Activated CD8-positive, alpha-beta memory T cell treated with anti-CD3 and anti-CD28 coated beads, Interleukin-2, amount 10 ng/mL, durations not matched to agents 7 days and 5 days (primary cell): ENCODE measurements around the gene CETP. TPM values are rescaled to one million over a fixed set of nuclear protein-coding genes. Genes with fewer than 3 reads are reported as not detected.
A peak's percentile ranks its signal among the peaks of the same experiment; 100 is the strongest.

Experiments used
- ATAC-seq: fragments of 150-1000 bp; cut with Tn5 transposase; one replicate; pipeline ENCODE4 v1.10.0; 2021; ENCODE audit warnings: moderate library complexity
- CTCF ChIA-PET: fragments of 350-600 bp; sonication (Branson Sonifier 250); formaldehyde crosslinking; loops from one replicate; lab custom pipeline; 2021; ENCODE audit warnings: antibody characterized with exemption; lab: Charles Lee
- DNase-seq: peaks from one replicate; pipeline ENCODE4 v3.0.0-alpha.2; 2020
- H3K27ac Mint-ChIP-seq: one replicate; pipeline ENCODE4 v1.8.0; 2021; ENCODE audit warnings: mild to moderate bottlenecking, mixed read lengths
- H3K27me3 Mint-ChIP-seq: one replicate; pipeline ENCODE4 v1.8.0; 2021; ENCODE audit warnings: mixed read lengths
- H3K36me3 Mint-ChIP-seq: one replicate; pipeline ENCODE4 v1.8.0; 2021; ENCODE audit warnings: mild to moderate bottlenecking, mixed read lengths
- H3K4me1 Mint-ChIP-seq: one replicate; pipeline ENCODE4 v1.8.0; 2021; ENCODE audit warnings: mixed read lengths
- H3K4me3 Mint-ChIP-seq: one replicate; pipeline ENCODE4 v1.8.0; 2021; ENCODE audit warnings: mild to moderate bottlenecking, moderate library complexity, mixed read lengths
- H3K9me3 Mint-ChIP-seq: one replicate; pipeline ENCODE4 v1.8.0; 2022; ENCODE audit warnings: low read depth, mixed read lengths
- total RNA-seq, 2 experiments: library from RNA; stranded (reverse); gene quantifications; one replicate each; pipeline ENCODE4 v1.2.3, GENCODE V29; 2021

Gene CETP
- total RNA-seq = not detected

- Mint-ChIP-seq H3K27me3 (peaks cover 3% of the 10 kb centered on the region), H3K9me3 (no peaks in the 10 kb centered on the region), H3K27ac (no peak within 1 kb of the TSS), H3K4me3 (no peak within 1 kb of the TSS), H3K36me3 (no peaks in the 10 kb centered on the region), H3K4me1 (peaks cover 21% of the 10 kb centered on the region)
- DNase-seq = no peak
- ATAC-seq = no peak
- CTCF ChIA-PET = interaction anchor here (1.3 to 1.4 kb wide), 2 partner anchors 9 to 10 kb away, joined by 4 to 6 read pairs; no protein-coding TSS in a partner anchor
Observed at GRCh38 chr16:56961851-56962281, at the start of gene CETP. Gene CETP (plus strand): TSS chr16:56961950. CDS start chr16:56961980, 30 bp downstream.

- peaks cover 3% of the 10 kb centered on the region for H3K36me3 Mint-ChIP-seq
- ATAC-seq (no peak), DNase-seq (no peak)
- no peak overlapping the region for H3K27ac Mint-ChIP-seq
- H3K27me3 Mint-ChIP-seq = peaks cover 17% of the 10 kb centered on the region
- H3K4me1 Mint-ChIP-seq = peaks cover 36% of the 10 kb centered on the region
- no peak overlapping the region for H3K4me3 Mint-ChIP-seq
- no peaks in the 10 kb centered on the region for H3K9me3 Mint-ChIP-seq
- CTCF ChIA-PET = interaction anchor here (1.0 kb wide), 1 partner anchor 14 kb away, joined by 3 read pairs; no protein-coding TSS in a partner anchor
Observed at GRCh38 chr16:56912746-56913708, 48.7 kb upstream of the CETP start.

GRCh38 chr16:56914896-56915295 lies 46.9 kb upstream of the CETP start:
- Mint-ChIP-seq H3K27ac (no peak overlapping the region), H3K4me3 (no peak overlapping the region), H3K36me3 (peaks cover 3% of the 10 kb centered on the region), H3K9me3 (no peaks in the 10 kb centered on the region), H3K4me1 (peaks cover 41% of the 10 kb centered on the region), H3K27me3 (peaks cover 19% of the 10 kb centered on the region)
- no peak for ATAC-seq
- no peak for DNase-seq
- CTCF ChIA-PET = interaction anchor here (0.9 kb wide), 1 partner anchor 401 kb away, joined by 3 read pairs; no protein-coding TSS in a partner anchor

GRCh38 chr16:56915336-56916119 lies 46.2 kb upstream of the CETP start:
- CTCF ChIA-PET = no interaction called here
- Mint-ChIP-seq H3K4me3 (no peak overlapping the region), H3K9me3 (no peaks in the 10 kb centered on the region), H3K27ac (no peak overlapping the region), H3K4me1 (peaks cover 40% of the 10 kb centered on the region), H3K36me3 (peaks cover 3% of the 10 kb centered on the region), H3K27me3 (peaks cover 19% of the 10 kb centered on the region)
- DNase-seq (no peak), ATAC-seq (no peak)

- peak; percentile 90 for ATAC-seq
- Mint-ChIP-seq H3K36me3 (peaks cover 3% of the 10 kb centered on the region), H3K27me3 (peaks cover 19% of the 10 kb centered on the region), H3K27ac (peak overlapping the region; percentile 87), H3K4me1 (peaks cover 27% of the 10 kb centered on the region), H3K9me3 (no peaks in the 10 kb centered on the region), H3K4me3 (peak overlapping the region; percentile 19)
- DNase-seq = peak; percentile 59
- CTCF ChIA-PET = interaction anchor here (0.9 to 1.3 kb wide), 3 partner anchors 13 to 124 kb away, joined by 3 to 5 read pairs (median 3); no protein-coding TSS in a partner anchor
Observed at GRCh38 chr16:56916571-56917403, 45.0 kb upstream of the CETP start.

- Mint-ChIP-seq H3K27me3 (peaks cover 14% of the 10 kb centered on the region), H3K4me1 (peaks cover 25% of the 10 kb centered on the region), H3K4me3 (no peak overlapping the region), H3K9me3 (no peaks in the 10 kb centered on the region), H3K36me3 (peaks cover 3% of the 10 kb centered on the region), H3K27ac (no peak overlapping the region)
- CTCF ChIA-PET = interaction anchor here (0.5 to 2.2 kb wide), 5 partner anchors 13 to 671 kb away, joined by 3 to 5 read pairs (median 3); no protein-coding TSS in a partner anchor
- no peak for ATAC-seq
- DNase-seq = no peak
Observed at GRCh38 chr16:56918467-56919012, 43.2 kb upstream of the CETP start.

GRCh38 chr16:56919099-56919800 lies 42.5 kb upstream of the CETP start:
- CTCF ChIA-PET = interaction anchor here (0.5 to 2.2 kb wide), 2 partner anchors 12 to 670 kb away, joined by 3 to 5 read pairs; no protein-coding TSS in a partner anchor
- Mint-ChIP-seq H3K9me3 (no peaks in the 10 kb centered on the region), H3K36me3 (peaks cover 3% of the 10 kb centered on the region), H3K4me3 (no peak overlapping the region), H3K4me1 (peaks cover 25% of the 10 kb centered on the region), H3K27me3 (peaks cover 10% of the 10 kb centered on the region), H3K27ac (no peak overlapping the region)
- DNase-seq (no peak), ATAC-seq (no peak)

GRCh38 chr16:56921571-56921970 lies 40.2 kb upstream of the CETP start:
- peaks cover 6% of the 10 kb centered on the region for H3K27me3 Mint-ChIP-seq
- H3K4me1 Mint-ChIP-seq = peaks cover 19% of the 10 kb centered on the region
- DNase-seq (no peak), ATAC-seq (no peak)
- peaks cover 3% of the 10 kb centered on the region for H3K36me3 Mint-ChIP-seq
- H3K9me3 Mint-ChIP-seq = no peaks in the 10 kb centered on the region
- no peak overlapping the region for H3K4me3 Mint-ChIP-seq
- H3K27ac Mint-ChIP-seq = no peak overlapping the region
- CTCF ChIA-PET = no interaction called here

GRCh38 chr16:56923481-56924091 lies 38.2 kb upstream of the CETP start:
- no peaks in the 10 kb centered on the region for H3K9me3 Mint-ChIP-seq
- no peak overlapping the region for H3K27ac Mint-ChIP-seq
- CTCF ChIA-PET = interaction anchor here (0.7 kb wide), 1 partner anchor 1204 kb away, joined by 3 read pairs; no protein-coding TSS in a partner anchor

GRCh38 chr16:56927471-56927870 lies 34.3 kb upstream of the CETP start:
- no peak for ATAC-seq
- Mint-ChIP-seq H3K4me3 (no peak overlapping the region), H3K27me3 (no peaks in the 10 kb centered on the region), H3K4me1 (peaks cover 12% of the 10 kb centered on the region), H3K36me3 (peaks cover 1% of the 10 kb centered on the region), H3K9me3 (no peaks in the 10 kb centered on the region), H3K27ac (no peak overlapping the region)
- DNase-seq = no peak
- CTCF ChIA-PET = interaction anchor here (0.9 to 1.3 kb wide), 4 partner anchors 15 to 61 kb away, joined by 3 to 5 read pairs (median 4); no protein-coding TSS in a partner anchor

More at GRCh38 chr16:56923481-56924091, 38.2 kb upstream of the CETP start:
- ATAC-seq (no peak), DNase-seq (no peak)
- peaks cover 2% of the 10 kb centered on the region for H3K4me1 Mint-ChIP-seq
- no peak overlapping the region for H3K4me3 Mint-ChIP-seq
- peaks cover 6% of the 10 kb centered on the region for H3K27me3 Mint-ChIP-seq
- no peaks in the 10 kb centered on the region for H3K36me3 Mint-ChIP-seq

- Mint-ChIP-seq H3K9me3 (no peaks in the 10 kb centered on the region), H3K4me3 (no peak overlapping the region), H3K27ac (no peak overlapping the region), H3K36me3 (peaks cover 20% of the 10 kb centered on the region), H3K4me1 (peaks cover 19% of the 10 kb centered on the region), H3K27me3 (no peaks in the 10 kb centered on the region)
- ATAC-seq = no peak
- no peak for DNase-seq
- CTCF ChIA-PET = interaction anchor here (0.9 kb wide), 1 partner anchor 35 kb away, joined by 3 read pairs; no protein-coding TSS in a partner anchor
Observed at GRCh38 chr16:56929639-56930038, 32.1 kb upstream of the CETP start.
